A549 (cell line): ENCODE data around the gene NFIX. TPM values are rescaled to one million over a fixed set of nuclear protein-coding genes. Genes with fewer than 3 reads are reported as not detected.
"Not testable (repeated sequence)": the region's sequence is repeated elsewhere in the genome, so short reads cannot be mapped to it uniquely, and the experiment has no call there.

Experiments used
- ATAC-seq, 2 experiments: fragments of 200-7000 bp in 1 of 2; fragments of >200 bp in 1 of 2; cut with Nextera tagmentation in 1 of 2; cut with Tn5 transposase in 1 of 2; 3 replicates each; pipeline versions ENCODE4 v1.8.0 to v1.9.1; 2018 to 2020; ENCODE audit warnings: mild to moderate bottlenecking in 1 of 2, moderate library complexity in 1 of 2
- CTCF ChIA-PET: fragments of 300-600 bp; sonication (Branson Sonifier 250); formaldehyde crosslinking; extraction: SDS; loops from one replicate; lab custom pipeline; 2021; ENCODE audit warnings: antibody characterized with exemption, inconsistent platforms; lab: Yijun Ruan, JAX
- POLR2A ChIA-PET: fragments of 350-600 bp; formaldehyde crosslinking; extraction: SDS; loops from one replicate; lab custom pipeline; 2021; ENCODE audit warnings: antibody characterized with exemption, inconsistent platforms; lab: Yijun Ruan, JAX
- DNase-seq, 2 experiments: peaks; one replicate each; pipeline versions ENCODE4 v3.0.0 to v3.0.0-alpha.2; 2011 to 2016; ENCODE audit warnings: low read depth in 1 of 2, low spot score in 1 of 2
- FAIRE-seq: peaks from 2 replicates; lab custom pipeline; 2011; peaks lifted over from hg19 to GRCh38; lab: Jason Lieb, UNC
- H3K27ac ChIP-seq, 2 experiments: fragments of >200 bp; sonication (Bioruptor Twin); formaldehyde crosslinking; 3 replicates each; pipeline ENCODE4 v1.5.1; 2016 to 2017
- H3K4me1 ChIP-seq: fragments of >200 bp; sonication (Bioruptor Twin); formaldehyde crosslinking; 3 replicates; pipeline ENCODE4 v1.6.1; 2016
- H3K4me2 ChIP-seq: fragments of >200 bp; sonication (Bioruptor Twin); formaldehyde crosslinking; 3 replicates; pipeline ENCODE4 v1.6.1; 2016
- H3K4me3 ChIP-seq: fragments of >200 bp; sonication (Bioruptor Twin); formaldehyde crosslinking; 3 replicates; pipeline ENCODE4 v1.5.1; 2016
- H3K9me3 ChIP-seq: fragments of >200 bp; sonication (Bioruptor Twin); formaldehyde crosslinking; 3 replicates; pipeline ENCODE4 v1.6.1; 2016
- CBX2 ChIP-seq: fragments of 200-600 bp; sonication (generic); IDR thresholded peaks from 2 replicates; pipeline ENCODE4 v1.6.1; 2016; ENCODE audit warnings: low read depth, mild to moderate bottlenecking, borderline replicate concordance
- EHMT2 ChIP-seq: fragments of 200-600 bp; sonication (generic); IDR thresholded peaks from 2 replicates; pipeline ENCODE4 v1.6.1; 2016; ENCODE audit warnings: antibody characterized with exemption, low read depth, mild to moderate bottlenecking, moderate library complexity
- FOSL2 ChIP-seq, 2 experiments: fragments of 450-650 bp in 1 of 2; fragments of >200 bp in 1 of 2; sonication (Bioruptor Twin) in 1 of 2; formaldehyde crosslinking; IDR thresholded peaks; 2 replicates each; pipeline versions ENCODE4 v1.5.0 to v1.6.1; 2016 to 2020; ENCODE audit warnings: mild to moderate bottlenecking in 1 of 2, moderate library complexity in 1 of 2
- FOXS1 ChIP-seq: fragments of 250-450 bp; sonication (Bioruptor Pico); IDR thresholded peaks from 2 replicates; pipeline ENCODE4 v1.5.0; 2020; ENCODE audit warnings: mild to moderate bottlenecking, moderate library complexity
- HEYL ChIP-seq: fragments of 250-450 bp; sonication (Bioruptor Pico); IDR thresholded peaks from 2 replicates; pipeline ENCODE4 v1.8.0; 2021; ENCODE audit warnings: mild to moderate bottlenecking, moderate library complexity
- HOXB13 ChIP-seq: fragments of 250-450 bp; sonication (Bioruptor Pico); IDR thresholded peaks from 2 replicates; pipeline ENCODE4 v1.5.0; 2020; ENCODE audit warnings: low read depth, mild to moderate bottlenecking, moderate library complexity
- KDM1A ChIP-seq: fragments of 200-600 bp; sonication (generic); IDR thresholded peaks from 2 replicates; pipeline ENCODE4 v1.6.1; 2016; ENCODE audit warnings: low read depth, mild to moderate bottlenecking
- KDM5A ChIP-seq: fragments of 200-600 bp; sonication (generic); IDR thresholded peaks from 2 replicates; pipeline ENCODE4 v1.6.1; 2016; ENCODE audit warnings: antibody characterized with exemption, mild to moderate bottlenecking
- NPAS2 ChIP-seq: fragments of 250-450 bp; sonication (Bioruptor Pico); IDR thresholded peaks from 2 replicates; pipeline ENCODE4 v1.8.0; 2022; ENCODE audit warnings: mild to moderate bottlenecking, moderate library complexity, borderline replicate concordance
- POLR2AphosphoS2 ChIP-seq: conservative IDR thresholded peaks from 2 replicates; pipeline ENCODE4 v1.6.1; 2012; ENCODE audit warnings: low read length, improper control_type of control experiment, inconsistent platforms
- SMC3 ChIP-seq: fragments of >200 bp; sonication (Bioruptor Twin); formaldehyde crosslinking; IDR thresholded peaks from 3 replicates; pipeline ENCODE4 v1.6.1; 2018; ENCODE audit warnings: inconsistent platforms
- ZSCAN20 ChIP-seq: fragments of 250-450 bp; sonication (Bioruptor Pico); IDR thresholded peaks from 2 replicates; pipeline ENCODE4 v1.8.0; 2022; ENCODE audit warnings: mild to moderate bottlenecking, moderate library complexity
- WGBS: methylation state at CpG from one replicate; pipeline ENCODE4 v1.1.6; 2017; ENCODE audit errors: missing lambda C conversion rate; 5-methylcytosine and 5-hydroxymethylcytosine counted together
- polyA plus RNA-seq, 4 experiments: library from polyadenylated mRNA; depleted of rRNA in 3 of 4; stranded (reverse); fragments of >200 nt; fragmentation: RNase III in 1 of 4; extraction: RNeasy Plus Mini Kit Qiagen cat#74134 plus additional on column Dnase treatment in 1 of 4; gene quantifications; 2 replicates in 3 of 4; 3 replicates in 1 of 4; pipeline ENCODE4 v1.2.3, GENCODE V29; 2011 to 2017
- TF ChIP-seq, protein P1 (sequence below): fragments of 450-650 bp; IDR thresholded peaks from 2 replicates; pipeline ENCODE4 v1.6.1; 2014; ENCODE audit warnings: antibody characterized with exemption
- TF ChIP-seq, protein P2 (sequence below): fragments of >200 bp; sonication (Bioruptor Twin); formaldehyde crosslinking; IDR thresholded peaks from 2 replicates; pipeline ENCODE4 v1.6.1; 2016
- TF ChIP-seq, protein P3 (sequence below): fragments of 250-450 bp; sonication (Bioruptor Pico); IDR thresholded peaks from 2 replicates; pipeline ENCODE4 v1.5.0; 2021; ENCODE audit warnings: mild to moderate bottlenecking, moderate library complexity, borderline replicate concordance
- TF ChIP-seq, protein P4 (sequence below): IDR thresholded peaks from 2 replicates; pipeline ENCODE4 v1.6.1; 2012; ENCODE audit warnings: low read depth, borderline replicate concordance
- TF ChIP-seq, protein P5 (sequence below): fragments of >200 bp; sonication (Bioruptor Twin); formaldehyde crosslinking; IDR thresholded peaks from 3 replicates; pipeline ENCODE4 v1.6.1; 2016

The NFIX gene
- polyA plus RNA-seq, 2 of the 4 experiments (the other 2 are of a cell fraction), result 0.52 to 3.0 TPM

DNA sequence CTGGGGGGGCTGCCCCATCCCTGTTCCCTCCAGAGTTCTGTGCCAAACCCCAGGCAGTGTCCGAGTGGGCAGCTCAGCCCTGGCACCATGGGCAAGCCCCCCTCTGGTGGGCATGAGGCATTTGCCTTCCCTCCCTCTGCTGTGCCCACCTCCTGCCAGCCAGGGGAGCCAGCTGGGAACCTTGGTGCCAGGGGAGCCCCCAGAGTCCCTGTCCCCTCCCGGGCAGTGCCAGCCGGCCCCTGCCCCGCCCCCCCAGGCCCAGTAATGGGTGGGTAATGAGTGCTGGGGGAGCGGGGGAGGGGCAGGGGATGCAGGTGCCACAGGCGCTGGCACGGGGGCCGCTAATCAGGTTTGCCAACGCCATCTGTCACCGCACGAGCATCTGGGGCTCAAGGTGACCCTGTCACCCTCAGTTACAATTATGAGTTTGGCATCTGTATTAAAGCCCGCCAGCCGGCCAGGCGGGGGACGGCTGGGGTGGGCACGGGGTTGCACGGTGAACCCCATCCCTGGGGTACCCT, 20.0 kb upstream of the NFIX start:
- no peak for FAIRE-seq

GRCh38 chr19:12976109-12976508, 19.2 kb upstream of the NFIX start:
- POLR2A ChIA-PET, H3K4me3 ChIP-seq, H3K4me2 ChIP-seq, ATAC-seq, H3K4me1 ChIP-seq, H3K27ac ChIP-seq, FAIRE-seq, DNase-seq, H3K9me3 ChIP-seq: not testable (repeated sequence)
- CTCF ChIA-PET, result interaction anchor here (0.7 to 16.3 kb wide), 15 partner anchors 9 to 287 kb away, joined by 3 to 309 read pairs (median 14); partner anchors contain the start of gene DAND5
- 65% methylated on average over 7 of the region's 7 CpGs for WGBS

More for the DNA sequence above, 20.0 kb upstream of the NFIX start:
- no peaks in the 10 kb centered on the region for H3K9me3 ChIP-seq
- H3K4me1 ChIP-seq, result peaks cover 8% of the 10 kb centered on the region; the same call in 2 of the 3 replicates
- H3K4me3 ChIP-seq, result no peak overlapping the region
- no peak for TF ChIP-seq FOSL2 (IDR thresholded peaks at IDR 0.05)
- TF ChIP-seq FOSL2 (CRISPR knock-in tag; IDR thresholded peaks at IDR 0.05), result no peak
- TF ChIP-seq ZSCAN20 (CRISPR knock-in tag), result no peak
- TF ChIP-seq, protein P1, sequence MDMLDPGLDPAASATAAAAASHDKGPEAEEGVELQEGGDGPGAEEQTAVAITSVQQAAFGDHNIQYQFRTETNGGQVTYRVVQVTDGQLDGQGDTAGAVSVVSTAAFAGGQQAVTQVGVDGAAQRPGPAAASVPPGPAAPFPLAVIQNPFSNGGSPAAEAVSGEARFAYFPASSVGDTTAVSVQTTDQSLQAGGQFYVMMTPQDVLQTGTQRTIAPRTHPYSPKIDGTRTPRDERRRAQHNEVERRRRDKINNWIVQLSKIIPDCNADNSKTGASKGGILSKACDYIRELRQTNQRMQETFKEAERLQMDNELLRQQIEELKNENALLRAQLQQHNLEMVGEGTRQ, result no peak
- no peak for TF ChIP-seq KDM5A
- TF ChIP-seq, protein P2, sequence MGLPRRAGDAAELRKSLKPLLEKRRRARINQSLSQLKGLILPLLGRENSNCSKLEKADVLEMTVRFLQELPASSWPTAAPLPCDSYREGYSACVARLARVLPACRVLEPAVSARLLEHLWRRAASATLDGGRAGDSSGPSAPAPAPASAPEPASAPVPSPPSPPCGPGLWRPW, result no peak
- no peak for TF ChIP-seq HOXB13 (CRISPR knock-in tag)
- no peak for TF ChIP-seq POLR2AphosphoS2
- no peak for TF ChIP-seq NPAS2 (CRISPR knock-in tag)
- no peak for TF ChIP-seq EHMT2
- WGBS, result no CpG with 5 or more reads among the region's 17 CpGs
- CTCF ChIA-PET, result interaction anchor here (0.5 to 16.3 kb wide), 9 partner anchors 9 to 288 kb away, joined by 3 to 309 read pairs (median 6); partner anchors contain the start of gene DAND5
- H3K4me2 ChIP-seq, result no peak overlapping the region
- DNase-seq (no peak), ATAC-seq (no peak)
- H3K27ac ChIP-seq, result no peak overlapping the region
- POLR2A ChIA-PET, result no interaction called here

DNA sequence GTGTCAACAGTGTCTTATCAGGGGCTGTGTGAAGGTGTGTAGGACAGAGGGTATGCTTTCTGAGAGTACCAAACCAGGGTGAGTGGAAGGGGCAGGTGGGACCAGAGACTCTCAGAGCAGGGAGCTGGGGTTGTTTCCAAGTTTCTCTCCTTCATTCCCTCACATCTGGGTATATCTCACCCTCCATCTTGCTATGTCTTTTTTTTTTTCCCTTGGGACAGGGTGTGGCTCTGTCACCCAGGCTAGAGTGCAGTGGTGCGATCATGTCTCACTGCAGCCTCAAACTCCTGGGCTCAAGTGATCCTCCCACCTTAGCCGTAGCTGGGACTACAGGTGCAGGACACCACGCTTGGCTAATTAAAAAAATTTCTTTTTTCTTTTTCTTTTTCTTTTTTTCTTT, 15.3 kb upstream of the NFIX start:
- ChIA-PET POLR2A (no interaction called here), CTCF (interaction anchor here (0.6 to 16.3 kb wide), 9 partner anchors 13 to 610 kb away, joined by 3 to 309 read pairs (median 23); partner anchors contain the start of gene DAND5)
- no peak for FAIRE-seq
- no peak overlapping the region for H3K4me3 ChIP-seq
- TF ChIP-seq, protein P3, sequence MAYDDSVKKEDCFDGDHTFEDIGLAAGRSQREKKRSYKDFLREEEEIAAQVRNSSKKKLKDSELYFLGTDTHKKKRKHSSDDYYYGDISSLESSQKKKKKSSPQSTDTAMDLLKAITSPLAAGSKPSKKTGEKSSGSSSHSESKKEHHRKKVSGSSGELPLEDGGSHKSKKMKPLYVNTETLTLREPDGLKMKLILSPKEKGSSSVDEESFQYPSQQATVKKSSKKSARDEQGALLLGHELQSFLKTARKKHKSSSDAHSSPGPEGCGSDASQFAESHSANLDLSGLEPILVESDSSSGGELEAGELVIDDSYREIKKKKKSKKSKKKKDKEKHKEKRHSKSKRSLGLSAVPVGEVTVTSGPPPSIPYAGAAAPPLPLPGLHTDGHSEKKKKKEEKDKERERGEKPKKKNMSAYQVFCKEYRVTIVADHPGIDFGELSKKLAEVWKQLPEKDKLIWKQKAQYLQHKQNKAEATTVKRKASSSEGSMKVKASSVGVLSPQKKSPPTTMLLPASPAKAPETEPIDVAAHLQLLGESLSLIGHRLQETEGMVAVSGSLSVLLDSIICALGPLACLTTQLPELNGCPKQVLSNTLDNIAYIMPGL (CRISPR knock-in tag), result no peak
- TF ChIP-seq FOXS1 (CRISPR knock-in tag) (no peak), HEYL (CRISPR knock-in tag) (no peak), KDM1A (no peak), CBX2 (no peak), HOXB13 (CRISPR knock-in tag) (no peak), SMC3 (no peak), EHMT2 (no peak)
- TF ChIP-seq, protein P4, sequence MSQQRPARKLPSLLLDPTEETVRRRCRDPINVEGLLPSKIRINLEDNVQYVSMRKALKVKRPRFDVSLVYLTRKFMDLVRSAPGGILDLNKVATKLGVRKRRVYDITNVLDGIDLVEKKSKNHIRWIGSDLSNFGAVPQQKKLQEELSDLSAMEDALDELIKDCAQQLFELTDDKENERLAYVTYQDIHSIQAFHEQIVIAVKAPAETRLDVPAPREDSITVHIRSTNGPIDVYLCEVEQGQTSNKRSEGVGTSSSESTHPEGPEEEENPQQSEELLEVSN, result no peak
- TF ChIP-seq, protein P5, sequence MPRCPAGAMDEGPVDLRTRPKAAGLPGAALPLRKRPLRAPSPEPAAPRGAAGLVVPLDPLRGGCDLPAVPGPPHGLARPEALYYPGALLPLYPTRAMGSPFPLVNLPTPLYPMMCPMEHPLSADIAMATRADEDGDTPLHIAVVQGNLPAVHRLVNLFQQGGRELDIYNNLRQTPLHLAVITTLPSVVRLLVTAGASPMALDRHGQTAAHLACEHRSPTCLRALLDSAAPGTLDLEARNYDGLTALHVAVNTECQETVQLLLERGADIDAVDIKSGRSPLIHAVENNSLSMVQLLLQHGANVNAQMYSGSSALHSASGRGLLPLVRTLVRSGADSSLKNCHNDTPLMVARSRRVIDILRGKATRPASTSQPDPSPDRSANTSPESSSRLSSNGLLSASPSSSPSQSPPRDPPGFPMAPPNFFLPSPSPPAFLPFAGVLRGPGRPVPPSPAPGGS, result no peak
- no peak overlapping the region for H3K27ac ChIP-seq
- DNase-seq, result no peak
- WGBS, result 75% methylated on average over 3 of the region's 3 CpGs
- no peaks in the 10 kb centered on the region for H3K9me3 ChIP-seq
- no peak for ATAC-seq
- H3K4me2 ChIP-seq, result no peak overlapping the region
- peaks cover 3% of the 10 kb centered on the region; the same call in 1 of the 3 replicates for H3K4me1 ChIP-seq
